Smooth muscle cell (in vitro differentiated cells): ENCODE results near the gene AGAP1. TPM values are rescaled to one million over a fixed set of nuclear protein-coding genes. Genes with fewer than 3 reads are reported as not detected.

ENCODE experiments used
- DNase-seq: peaks from one replicate; lab custom pipeline; 2025; ENCODE audit not compliant: unreplicated experiment; lab: John Stamatoyannopoulos, UW
- H2AFZ ChIP-seq: fragments of 200-600 bp; sonication (generic); 2 replicates; pipeline ENCODE4 v1.6.0; 2016; ENCODE audit warnings: antibody characterized with exemption, low read depth, mild to moderate bottlenecking
- H3F3A ChIP-seq: fragments of 200-600 bp; sonication (generic); 2 replicates; pipeline ENCODE4 v1.6.0; 2017; ENCODE audit warnings: antibody characterized with exemption, low read depth
- H3K27ac ChIP-seq: fragments of 200-600 bp; sonication (generic); 2 replicates; pipeline ENCODE4 v1.5.1; 2016; ENCODE audit warnings: low read depth, mild to moderate bottlenecking
- H3K27me3 ChIP-seq: fragments of 200-600 bp; sonication (generic); 2 replicates; pipeline ENCODE4 v1.6.1; 2016; ENCODE audit warnings: low read depth, mild to moderate bottlenecking
- H3K36me3 ChIP-seq: fragments of 200-600 bp; sonication (generic); 2 replicates; pipeline ENCODE4 v1.5.1; 2016; ENCODE audit warnings: low read depth
- H3K4me1 ChIP-seq: fragments of 200-600 bp; sonication (generic); 2 replicates; pipeline ENCODE4 v1.5.1; 2016; ENCODE audit warnings: low read depth
- H3K4me2 ChIP-seq: fragments of 200-600 bp; sonication (generic); 2 replicates; pipeline ENCODE4 v1.6.0; 2016; ENCODE audit warnings: mild to moderate bottlenecking
- H3K4me3 ChIP-seq: fragments of 200-600 bp; sonication (generic); 2 replicates; pipeline ENCODE4 v1.5.1; 2016; ENCODE audit warnings: mild to moderate bottlenecking
- H3K79me2 ChIP-seq: fragments of 200-600 bp; sonication (generic); 2 replicates; pipeline ENCODE4 v1.6.0; 2016; ENCODE audit warnings: low read depth, mild to moderate bottlenecking
- H3K9ac ChIP-seq: fragments of 200-600 bp; sonication (generic); 2 replicates; pipeline ENCODE4 v1.6.0; 2016; ENCODE audit warnings: low read depth
- H3K9me3 ChIP-seq: fragments of 200-600 bp; sonication (generic); replicated peaks from 2 replicates; pipeline ENCODE4 v1.5.1; 2016; ENCODE audit warnings: low read depth
- H4K20me1 ChIP-seq: fragments of 200-600 bp; sonication (generic); 2 replicates; pipeline ENCODE4 v1.6.0; 2016; ENCODE audit warnings: low read depth
- CTCF ChIP-seq: fragments of 200-600 bp; sonication (generic); IDR thresholded peaks from 2 replicates; pipeline ENCODE4 v1.5.1; 2017; ENCODE audit warnings: borderline replicate concordance, mild to moderate bottlenecking, antibody characterized with exemption; ENCODE audit not compliant: insufficient read depth, poor library complexity, severe bottlenecking
- WGBS: methylation state at CpG from one replicate; pipeline ENCODE4 v1.1.7; 2016; ENCODE audit warnings: low lambda C conversion rate; 5-methylcytosine and 5-hydroxymethylcytosine counted together
- polyA plus RNA-seq: library from polyadenylated mRNA; unstranded; fragments of >200 nt; fragmentation: Nextera tagmentation; extraction: Ambion mirVana; gene quantifications from 2 replicates; pipeline ENCODE4 v1.2.1, GENCODE V29; 2016
- total RNA-seq: library from RNA; depleted of rRNA; stranded (reverse); fragments of >200 nt; gene quantifications from 2 replicates; pipeline ENCODE4 v1.2.3, GENCODE V29; 2014

The AGAP1 gene
- total and polyA plus RNA-seq, 2 experiments from 2014 or later: 3.9 to 9.8 TPM

GRCh38 chr2:235979753-235980435 is 486.1 kb downstream of the AGAP1 start:
- H3K4me3 ChIP-seq: no peak overlapping the region
- TF ChIP-seq CTCF: no peak
- no peaks in the 10 kb centered on the region for H3K36me3 ChIP-seq
- no peak overlapping the region for H2AFZ ChIP-seq
- WGBS: 82% methylated on average over 15 of the region's 15 CpGs
- H3K9ac ChIP-seq: no peak overlapping the region
- no peaks in the 10 kb centered on the region for H3K27me3 ChIP-seq
- no peak overlapping the region for H3K27ac ChIP-seq
- H3F3A ChIP-seq: no peaks in the 10 kb centered on the region
- peaks cover 12% of the 10 kb centered on the region for H4K20me1 ChIP-seq
- no peak for DNase-seq
- H3K79me2 ChIP-seq: no peaks in the 10 kb centered on the region
- H3K4me1 ChIP-seq: no peaks in the 10 kb centered on the region
- no peak overlapping the region for H3K4me2 ChIP-seq
- H3K9me3 ChIP-seq: no peaks in the 10 kb centered on the region

GRCh38 chr2:235981631-235982030 is 487.8 kb downstream of the AGAP1 start:
- TF ChIP-seq CTCF: no peak
- Histone ChIP-seq H3K27me3 (no peaks in the 10 kb centered on the region), H3K36me3 (no peaks in the 10 kb centered on the region), H3K27ac (no peak overlapping the region), H3K4me3 (no peak overlapping the region), H3K9ac (no peak overlapping the region), H3K9me3 (no peaks in the 10 kb centered on the region), H3F3A (no peaks in the 10 kb centered on the region), H3K4me1 (no peaks in the 10 kb centered on the region), H3K4me2 (no peak overlapping the region), H2AFZ (no peak overlapping the region), H4K20me1 (peaks cover 12% of the 10 kb centered on the region), H3K79me2 (no peaks in the 10 kb centered on the region)
- WGBS: 46% methylated on average over 15 of the region's 15 CpGs
- no peak for DNase-seq

- Histone ChIP-seq H3K79me2 (no peaks in the 10 kb centered on the region), H3K27ac (no peak overlapping the region), H3K4me3 (no peak overlapping the region), H3K36me3 (no peaks in the 10 kb centered on the region), H2AFZ (no peak overlapping the region), H3K4me2 (no peak overlapping the region), H3K9me3 (no peaks in the 10 kb centered on the region), H3K4me1 (no peaks in the 10 kb centered on the region), H3K27me3 (no peaks in the 10 kb centered on the region), H3F3A (no peaks in the 10 kb centered on the region), H3K9ac (no peak overlapping the region), H4K20me1 (peaks cover 10% of the 10 kb centered on the region)
- 98% methylated on average over 3 of the region's 4 CpGs for WGBS
- TF ChIP-seq CTCF: no peak
- DNase-seq: no peak
These were observed 489.2 kb downstream of the AGAP1 start for GRCh38 chr2:235983016-235983415.

GRCh38 chr2:235984552-235984951 is 490.7 kb downstream of the AGAP1 start:
- Histone ChIP-seq H3K4me2 (no peak overlapping the region), H3K9me3 (no peaks in the 10 kb centered on the region), H3K36me3 (no peaks in the 10 kb centered on the region), H3K79me2 (no peaks in the 10 kb centered on the region), H3K4me1 (no peaks in the 10 kb centered on the region), H3K27ac (no peak overlapping the region), H3F3A (no peaks in the 10 kb centered on the region), H3K4me3 (no peak overlapping the region), H2AFZ (no peak overlapping the region), H3K9ac (no peak overlapping the region), H4K20me1 (no peaks in the 10 kb centered on the region), H3K27me3 (no peaks in the 10 kb centered on the region)
- DNase-seq: no peak
- no peak for TF ChIP-seq CTCF
- 94% methylated on average over 6 of the region's 6 CpGs for WGBS
